Fibroblast of villous mesenchyme (primary cell): Measurements from ENCODE around the gene FGGY. TPM values are rescaled to one million over a fixed set of nuclear protein-coding genes. Genes with fewer than 3 reads are reported as not detected.

Source experiments
- DNase-seq: peaks from one replicate; pipeline ENCODE4 v3.0.0-alpha.2; 2010; ENCODE audit warnings: low read depth
- H3K4me3 ChIP-seq: 2 replicates; pipeline ENCODE4 v1.5.1; 2011; ENCODE audit warnings: low read depth, mild to moderate bottlenecking, low read length
- total RNA-seq: library from RNA; depleted of rRNA; stranded (reverse); fragments of >200 nt; gene quantifications from 2 replicates; pipeline ENCODE4 v1.2.3, GENCODE V29; 2012
- TF ChIP-seq, protein P1 (sequence below): IDR thresholded peaks from 2 replicates; pipeline ENCODE4 v1.5.1; 2012; ENCODE audit warnings: low read depth, mild to moderate bottlenecking, low read length; ENCODE audit not compliant: insufficient read depth

The FGGY gene
- total RNA-seq, 1 donor = 11.7 TPM

DNA sequence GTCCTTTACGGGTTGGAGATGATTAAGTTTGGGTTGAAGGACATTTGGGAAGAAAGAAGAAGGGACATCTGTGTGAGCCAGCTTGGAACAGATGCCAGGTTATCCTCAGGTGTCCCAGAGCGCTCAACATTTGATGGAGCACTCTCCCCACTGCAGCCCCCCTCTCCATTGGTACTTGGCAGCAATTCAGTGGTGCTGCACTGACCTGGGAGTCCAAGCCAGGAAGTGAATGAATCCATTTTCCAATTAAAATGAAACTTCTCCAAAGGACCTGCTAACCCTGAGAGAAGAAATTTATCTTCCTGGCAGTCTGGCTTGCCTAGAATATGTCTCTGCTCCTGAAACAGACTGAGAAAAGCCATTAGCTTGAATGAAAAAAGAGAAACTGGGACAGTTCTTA is 67.1 kb downstream of the FGGY start:
- no peak for DNase-seq
- TF ChIP-seq, protein P1, sequence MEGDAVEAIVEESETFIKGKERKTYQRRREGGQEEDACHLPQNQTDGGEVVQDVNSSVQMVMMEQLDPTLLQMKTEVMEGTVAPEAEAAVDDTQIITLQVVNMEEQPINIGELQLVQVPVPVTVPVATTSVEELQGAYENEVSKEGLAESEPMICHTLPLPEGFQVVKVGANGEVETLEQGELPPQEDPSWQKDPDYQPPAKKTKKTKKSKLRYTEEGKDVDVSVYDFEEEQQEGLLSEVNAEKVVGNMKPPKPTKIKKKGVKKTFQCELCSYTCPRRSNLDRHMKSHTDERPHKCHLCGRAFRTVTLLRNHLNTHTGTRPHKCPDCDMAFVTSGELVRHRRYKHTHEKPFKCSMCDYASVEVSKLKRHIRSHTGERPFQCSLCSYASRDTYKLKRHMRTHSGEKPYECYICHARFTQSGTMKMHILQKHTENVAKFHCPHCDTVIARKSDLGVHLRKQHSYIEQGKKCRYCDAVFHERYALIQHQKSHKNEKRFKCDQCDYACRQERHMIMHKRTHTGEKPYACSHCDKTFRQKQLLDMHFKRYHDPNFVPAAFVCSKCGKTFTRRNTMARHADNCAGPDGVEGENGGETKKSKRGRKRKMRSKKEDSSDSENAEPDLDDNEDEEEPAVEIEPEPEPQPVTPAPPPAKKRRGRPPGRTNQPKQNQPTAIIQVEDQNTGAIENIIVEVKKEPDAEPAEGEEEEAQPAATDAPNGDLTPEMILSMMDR = no peak
- no peak overlapping the region for H3K4me3 ChIP-seq

DNA sequence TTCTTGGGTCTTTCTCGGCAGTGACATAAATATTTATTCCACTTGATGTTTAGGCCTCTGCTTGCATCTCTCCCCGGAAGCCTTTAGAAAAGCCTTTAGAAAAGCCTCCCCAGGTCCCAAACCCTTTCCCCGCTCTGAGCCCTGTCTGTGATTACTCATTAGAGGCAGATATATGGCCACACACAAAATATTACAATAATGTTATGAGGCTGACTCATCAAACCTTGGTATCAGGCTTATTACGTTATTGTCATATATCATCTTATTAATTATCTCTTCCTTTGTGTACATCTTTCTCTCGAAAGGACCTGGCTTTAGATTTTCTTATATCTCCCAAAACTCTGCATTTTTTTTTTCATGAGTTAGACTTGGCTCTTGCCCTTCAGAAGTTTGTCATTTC is 69.5 kb downstream of the FGGY start:
- H3K4me3 ChIP-seq = no peak overlapping the region
- TF ChIP-seq, protein P1 = no peak
- peak; percentile 72 for DNase-seq

GRCh38 chr1:59367301-59368007 is 70.6 kb downstream of the FGGY start:
- TF ChIP-seq, protein P1 = no peak
- H3K4me3 ChIP-seq = no peak overlapping the region
- peak; percentile 97 for DNase-seq

- H3K4me3 ChIP-seq = no peak overlapping the region
- DNase-seq = peak; percentile 84
- TF ChIP-seq, protein P1 = no peak
Observed at GRCh38 chr1:59368008-59368670, 71.2 kb downstream of the FGGY start.

GRCh38 chr1:59375321-59376220 is 78.7 kb downstream of the FGGY start:
- H3K4me3 ChIP-seq = no peak overlapping the region
- peak; percentile 98 for DNase-seq
- TF ChIP-seq, protein P1 = no peak

- TF ChIP-seq, protein P1 = no peak
- no peak overlapping the region for H3K4me3 ChIP-seq
- no peak for DNase-seq
Observed at GRCh38 chr1:59377350-59377904, 80.5 kb downstream of the FGGY start.
